ENCODE data around the gene PDLIM5. TPM values are rescaled to one million over a fixed set of nuclear protein-coding genes. Genes with fewer than 3 reads are reported as not detected.

The PDLIM5 gene
- total RNA-seq, 2 experiments from 2014 or later: 6.3 to 12.6 TPM

- H3K79me2 ChIP-seq (ENCODE audit: insufficient read depth, low read depth, low read length): no peaks in the 10 kb centered on the region
- BruUV-seq (replicated peaks): no TSS peak
- H2AFZ ChIP-seq (ENCODE audit: low read length): no peak overlapping the region
- TF ChIP-seq EZH2phosphoT487 (IDR thresholded peaks at IDR 0.05; ENCODE audit: borderline replicate concordance, low read depth, low read length) (no peak), CTCF (conservative IDR thresholded peaks at IDR 0.05; ENCODE audit: low read length) (no peak)
- intact Hi-C loops (cut with micrococcal nuclease; ENCODE audit: unreplicated experiment): no loop called here
- H3K4me1 ChIP-seq (ENCODE audit: insufficient read depth, low read length, poor library complexity, severe bottlenecking): no peaks in the 10 kb centered on the region
- H3K4me2 ChIP-seq (ENCODE audit: low read length): no peak overlapping the region
- ChIA-PET CTCF (ENCODE audit: unreplicated experiment) (no interaction called here), POLR2A (interaction anchor here (0.8 to 1.4 kb wide), 2 partner anchors 12 to 463 kb away, joined by 3 to 4 read pairs; no protein-coding TSS in a partner anchor)
- no peak for DNase-seq (ENCODE audit: low spot score)
- H3K9me2 ChIP-seq (ENCODE audit: insufficient read depth, low read length): no peaks in the 10 kb centered on the region
- H3K9me3 ChIP-seq (ENCODE audit: low read length): no peaks in the 10 kb centered on the region
- H4K20me1 ChIP-seq (ENCODE audit: insufficient read depth, low read length): no peaks in the 10 kb centered on the region
- no peaks in the 10 kb centered on the region for H3K36me3 ChIP-seq (ENCODE audit: insufficient read depth, low read length)
- no peak overlapping the region for H3K27ac ChIP-seq (ENCODE audit: low read depth, low read length, poor library complexity, severe bottlenecking)
- no peak overlapping the region for H3K4me3 ChIP-seq (ENCODE audit: low read depth, low read length, poor library complexity, severe bottlenecking)
Measured at GRCh38 chr4:94562285-94562684, 110.5 kb downstream of the PDLIM5 start.

GRCh38 chr4:94564252-94564651, 112.5 kb downstream of the PDLIM5 start:
- no peaks in the 10 kb centered on the region for H3K9me3 ChIP-seq (ENCODE audit: low read length)
- H4K20me1 ChIP-seq (ENCODE audit: insufficient read depth, low read length): no peaks in the 10 kb centered on the region
- no peaks in the 10 kb centered on the region for H3K79me2 ChIP-seq (ENCODE audit: insufficient read depth, low read depth, low read length)
- ChIA-PET POLR2A (interaction anchor here (1.3 kb wide), 1 partner anchor 9 kb away, joined by 3 read pairs; no protein-coding TSS in a partner anchor), CTCF (ENCODE audit: unreplicated experiment) (no interaction called here)
- H3K9me2 ChIP-seq (ENCODE audit: insufficient read depth, low read length): no peaks in the 10 kb centered on the region
- BruUV-seq (replicated peaks): no TSS peak
- no peak for TF ChIP-seq CTCF (conservative IDR thresholded peaks at IDR 0.05; ENCODE audit: low read length)
- no peak for TF ChIP-seq EZH2phosphoT487 (IDR thresholded peaks at IDR 0.05; ENCODE audit: borderline replicate concordance, low read depth, low read length)
- H3K4me2 ChIP-seq (ENCODE audit: low read length): no peak overlapping the region
- no peaks in the 10 kb centered on the region for H3K36me3 ChIP-seq (ENCODE audit: insufficient read depth, low read length)
- H2AFZ ChIP-seq (ENCODE audit: low read length): no peak overlapping the region
- no peak for DNase-seq (ENCODE audit: low spot score)
- H3K4me1 ChIP-seq (ENCODE audit: insufficient read depth, low read length, poor library complexity, severe bottlenecking): no peaks in the 10 kb centered on the region
- no peak overlapping the region for H3K4me3 ChIP-seq (ENCODE audit: low read depth, low read length, poor library complexity, severe bottlenecking)
- H3K27ac ChIP-seq (ENCODE audit: low read depth, low read length, poor library complexity, severe bottlenecking): no peak overlapping the region
- intact Hi-C loops (cut with micrococcal nuclease; ENCODE audit: unreplicated experiment): no loop called here

DNA sequence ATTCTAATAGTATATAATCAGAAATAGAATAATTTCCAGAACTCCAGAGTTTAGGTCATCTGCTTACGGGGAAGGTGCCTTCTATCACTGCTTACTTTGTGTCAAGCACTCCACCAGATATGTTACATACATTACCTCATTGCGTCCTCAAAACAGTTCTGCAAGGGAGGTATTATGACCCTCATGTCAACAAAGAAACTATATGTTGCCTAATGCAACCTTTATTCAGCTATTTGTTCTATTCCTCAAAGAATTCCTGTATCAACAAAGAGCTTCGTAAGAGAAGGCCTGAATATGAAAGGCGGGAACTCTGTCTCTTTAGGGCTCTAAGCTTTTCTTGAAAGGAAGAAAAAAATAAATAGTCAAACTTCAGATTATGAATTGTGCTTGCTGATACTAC, 114.7 kb downstream of the PDLIM5 start:
- ChIA-PET CTCF (ENCODE audit: unreplicated experiment) (no interaction called here), POLR2A (interaction anchor here (0.9 kb wide), 1 partner anchor 13 kb away, joined by 3 read pairs; no protein-coding TSS in a partner anchor)
- H3K4me1 ChIP-seq (ENCODE audit: insufficient read depth, low read length, poor library complexity, severe bottlenecking): no peaks in the 10 kb centered on the region
- no peak for TF ChIP-seq EZH2phosphoT487 (IDR thresholded peaks at IDR 0.05; ENCODE audit: borderline replicate concordance, low read depth, low read length)
- no peak for TF ChIP-seq CTCF (conservative IDR thresholded peaks at IDR 0.05; ENCODE audit: low read length)
- no peaks in the 10 kb centered on the region for H4K20me1 ChIP-seq (ENCODE audit: insufficient read depth, low read length)
- no peak overlapping the region for H3K4me2 ChIP-seq (ENCODE audit: low read length)
- no peak overlapping the region for H2AFZ ChIP-seq (ENCODE audit: low read length)
- no peak for DNase-seq (ENCODE audit: low spot score)
- H3K9me3 ChIP-seq (ENCODE audit: low read length): no peaks in the 10 kb centered on the region
- intact Hi-C loops (cut with micrococcal nuclease; ENCODE audit: unreplicated experiment): no loop called here
- no peaks in the 10 kb centered on the region for H3K36me3 ChIP-seq (ENCODE audit: insufficient read depth, low read length)
- H3K79me2 ChIP-seq (ENCODE audit: insufficient read depth, low read depth, low read length): no peaks in the 10 kb centered on the region
- H3K27ac ChIP-seq (ENCODE audit: low read depth, low read length, poor library complexity, severe bottlenecking): no peak overlapping the region
- H3K4me3 ChIP-seq (ENCODE audit: low read depth, low read length, poor library complexity, severe bottlenecking): no peak overlapping the region
- H3K9me2 ChIP-seq (ENCODE audit: insufficient read depth, low read length): no peaks in the 10 kb centered on the region
- BruUV-seq (replicated peaks): no TSS peak
